Activated CD4-positive, alpha-beta T cell treated with anti-CD3 and anti-CD28 coated beads, Interleukin-2, amount 50 U/mL, for 24 hours (primary cell): ENCODE measurements around the gene AKR1B1.

Source experiments
- DNase-seq, 2 donors: peaks; one replicate each; pipeline ENCODE4 v3.0.0-alpha.2; 2020; ENCODE audit warnings: low read depth in 1 of 2, low spot score in 1 of 2

The AKR1B1 gene

GRCh38 chr7:134446446-134446845 lies 12.5 kb downstream of the AKR1B1 start:
- no peak for DNase-seq

- no peak for DNase-seq
These were observed 14.0 kb downstream of the AKR1B1 start for GRCh38 chr7:134444961-134445315.

- DNase-seq, result no peak
These were observed 14.5 kb downstream of the AKR1B1 start for GRCh38 chr7:134444198-134444960.

- DNase-seq, result no peak
These were observed 15.4 kb downstream of the AKR1B1 start for GRCh38 chr7:134443396-134444070.

- DNase-seq, result no peak
These were observed 16.3 kb downstream of the AKR1B1 start for GRCh38 chr7:134442441-134443220.

GRCh38 chr7:134441264-134441663 lies 17.6 kb downstream of the AKR1B1 start:
- DNase-seq, result no peak

- DNase-seq, result no peak
These were observed 18.4 kb downstream of the AKR1B1 start for GRCh38 chr7:134440476-134440875.

GRCh38 chr7:134440067-134440466 lies 18.8 kb downstream of the AKR1B1 start:
- no peak for DNase-seq

GRCh38 chr7:134438946-134439345 lies 20.0 kb downstream of the AKR1B1 start:
- no peak for DNase-seq

- DNase-seq, result no peak
These were observed 23.6 kb downstream of the AKR1B1 start for GRCh38 chr7:134435161-134435920.

- DNase-seq, result no peak
These were observed 24.2 kb downstream of the AKR1B1 start for GRCh38 chr7:134434701-134435100.

- DNase-seq, result no peak
These were observed 25.5 kb downstream of the AKR1B1 start for GRCh38 chr7:134433430-134433829.

- DNase-seq, result peak; percentile 43 to 62
These were observed 26.4 kb downstream of the AKR1B1 start for GRCh38 chr7:134432296-134433152.

GRCh38 chr7:134431815-134432214 lies 27.1 kb downstream of the AKR1B1 start:
- DNase-seq, result no peak

- DNase-seq, result no peak
These were observed 29.4 kb downstream of the AKR1B1 start for GRCh38 chr7:134429481-134429880.

GRCh38 chr7:134428942-134429341 lies 30.0 kb downstream of the AKR1B1 start:
- DNase-seq, result no peak

GRCh38 chr7:134427896-134428295 lies 31.0 kb downstream of the AKR1B1 start:
- DNase-seq, result no peak

GRCh38 chr7:134425777-134426176 lies 33.1 kb downstream of the AKR1B1 start:
- no peak for DNase-seq

- DNase-seq, result no peak
These were observed 36.3 kb downstream of the AKR1B1 start for GRCh38 chr7:134422638-134423037.

- no peak for DNase-seq
These were observed 36.9 kb downstream of the AKR1B1 start for GRCh38 chr7:134422008-134422407.
